H1 (cell line): ENCODE results near the gene MARVELD2.

ENCODE experiments used
- CHD1 ChIP-seq: IDR thresholded peaks from 2 replicates; pipeline ENCODE4 v1.6.1; 2012; ENCODE audit warnings: low read depth, low read length, improper control_type of control experiment
- CHD2 ChIP-seq: IDR thresholded peaks from 2 replicates; pipeline ENCODE4 v1.6.1; 2012; ENCODE audit warnings: low read length, improper control_type of control experiment
- POLR2AphosphoS5 ChIP-seq: IDR thresholded peaks from 2 replicates; pipeline ENCODE4 v1.6.1; 2011; ENCODE audit warnings: low read depth, low read length
- SRF ChIP-seq: IDR thresholded peaks from 2 replicates; pipeline ENCODE4 v1.6.1; 2011; ENCODE audit warnings: mild to moderate bottlenecking, low read depth, low read length, moderate library complexity
- TAF1 ChIP-seq: IDR thresholded peaks from 2 replicates; pipeline ENCODE4 v1.6.1; 2011; ENCODE audit warnings: mild to moderate bottlenecking, low read depth, low read length
- TF ChIP-seq, protein P1 (sequence below), 3 experiments: IDR thresholded peaks; 1 replicate in 2 of 3; 2 replicates in 1 of 3; pipeline versions ENCODE4 v1.5.1 to v1.6.1; 2011; ENCODE audit warnings: low read length in 3 of 3, mild to moderate bottlenecking in 3 of 3, inconsistent platforms in 2 of 3, low read depth in 1 of 3, moderate library complexity in 1 of 3; ENCODE audit not compliant: insufficient read depth in 1 of 3; ENCODE audit errors: control extremely low read depth in 1 of 3

DNA sequence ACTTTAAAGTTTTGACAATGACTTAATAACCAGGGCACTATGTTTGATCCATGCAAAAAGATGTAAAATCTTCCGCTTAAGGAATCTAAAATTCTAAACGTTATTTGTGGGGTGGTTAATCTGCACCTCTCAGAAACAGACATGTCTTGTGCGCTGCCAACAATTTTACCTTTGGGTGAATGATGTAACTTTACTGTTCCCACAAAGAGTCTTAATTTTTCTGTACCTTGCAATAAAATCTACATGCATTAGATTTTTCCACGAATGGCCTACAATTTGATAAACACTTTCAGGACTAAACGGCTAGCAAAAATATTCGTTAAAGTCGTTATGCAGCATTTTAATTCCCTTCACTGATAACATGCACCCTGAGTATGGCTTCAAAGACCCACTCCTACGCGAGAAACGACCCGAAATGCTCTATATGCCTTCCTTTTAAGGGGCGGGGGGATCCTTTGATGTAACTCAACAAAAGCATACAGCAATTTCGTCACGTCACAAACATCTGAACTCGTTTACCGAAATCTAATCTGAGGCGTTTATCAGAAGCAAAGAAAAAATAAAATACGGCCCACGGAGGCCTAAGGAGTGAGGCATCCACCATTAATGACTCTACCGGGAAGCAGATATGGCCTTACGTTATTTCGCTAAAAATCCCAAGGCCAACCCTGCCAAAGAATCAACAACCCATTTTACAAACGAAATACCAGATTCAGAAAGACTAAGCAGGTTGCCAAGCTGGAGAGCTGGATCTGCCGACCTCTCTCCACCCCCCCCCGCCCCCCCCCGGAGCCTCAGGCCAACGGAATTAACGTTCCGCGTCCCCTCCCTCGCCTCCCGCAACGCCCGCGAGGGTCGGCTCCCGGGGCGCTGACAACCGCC is 46.2 kb upstream of the MARVELD2 start:
- TF ChIP-seq CHD1 (no peak), TAF1 (no peak), POLR2AphosphoS5 (no peak), CHD2 (no peak), SRF (no peak)
- TF ChIP-seq, protein P1, sequence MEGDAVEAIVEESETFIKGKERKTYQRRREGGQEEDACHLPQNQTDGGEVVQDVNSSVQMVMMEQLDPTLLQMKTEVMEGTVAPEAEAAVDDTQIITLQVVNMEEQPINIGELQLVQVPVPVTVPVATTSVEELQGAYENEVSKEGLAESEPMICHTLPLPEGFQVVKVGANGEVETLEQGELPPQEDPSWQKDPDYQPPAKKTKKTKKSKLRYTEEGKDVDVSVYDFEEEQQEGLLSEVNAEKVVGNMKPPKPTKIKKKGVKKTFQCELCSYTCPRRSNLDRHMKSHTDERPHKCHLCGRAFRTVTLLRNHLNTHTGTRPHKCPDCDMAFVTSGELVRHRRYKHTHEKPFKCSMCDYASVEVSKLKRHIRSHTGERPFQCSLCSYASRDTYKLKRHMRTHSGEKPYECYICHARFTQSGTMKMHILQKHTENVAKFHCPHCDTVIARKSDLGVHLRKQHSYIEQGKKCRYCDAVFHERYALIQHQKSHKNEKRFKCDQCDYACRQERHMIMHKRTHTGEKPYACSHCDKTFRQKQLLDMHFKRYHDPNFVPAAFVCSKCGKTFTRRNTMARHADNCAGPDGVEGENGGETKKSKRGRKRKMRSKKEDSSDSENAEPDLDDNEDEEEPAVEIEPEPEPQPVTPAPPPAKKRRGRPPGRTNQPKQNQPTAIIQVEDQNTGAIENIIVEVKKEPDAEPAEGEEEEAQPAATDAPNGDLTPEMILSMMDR (IDR thresholded peaks at IDR 0.05; ENCODE audit: control extremely low read depth in 1 of 3, insufficient read depth in 1 of 3, low read depth in 1 of 3, low read length in 3 of 3), result no peak
